Measurements from ENCODE around the gene RNF19B. TPM values are rescaled to one million over a fixed set of nuclear protein-coding genes. Genes with fewer than 3 reads are reported as not detected.
A peak's percentile ranks its signal among the peaks of the same experiment; 100 is the strongest.

Gene RNF19B
- polyA plus RNA-seq, 1 donor from 2014 or later = 2.6 TPM

DNA sequence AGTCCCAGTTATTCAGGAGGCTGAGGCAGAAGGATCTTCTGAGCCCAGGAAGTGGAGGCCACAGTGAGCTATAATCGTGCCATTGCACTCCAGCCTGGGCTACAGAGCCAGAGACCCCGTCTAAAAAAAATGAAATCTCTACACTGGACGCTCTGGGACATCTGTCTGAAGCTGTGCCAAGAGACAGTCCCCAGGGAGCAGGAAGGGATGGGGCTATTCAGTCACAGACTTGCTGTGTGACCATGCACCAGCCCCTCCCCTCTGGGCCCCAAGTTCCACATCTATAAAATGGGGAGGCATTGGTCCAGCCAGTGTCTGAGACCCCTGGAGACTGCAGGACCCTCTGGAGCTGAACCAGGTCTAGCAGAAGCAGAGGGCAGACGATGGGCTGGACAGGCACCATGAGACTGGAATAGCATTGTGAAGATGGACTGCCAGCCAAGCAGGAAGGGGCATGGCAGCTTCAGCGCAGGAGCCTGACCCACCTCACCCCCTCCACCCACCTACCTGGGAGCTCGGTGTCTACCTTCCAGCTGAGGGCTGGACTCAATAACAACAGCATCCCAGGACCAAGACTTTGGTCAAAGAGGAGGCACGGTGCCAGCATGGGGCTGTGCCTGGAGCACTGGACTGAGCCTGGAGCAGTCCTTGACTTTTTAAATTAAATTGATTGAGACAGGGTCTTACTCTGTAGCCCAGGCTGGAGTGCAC lies 64.9 kb downstream of the RNF19B start:
- peak overlapping the region in 2 of 4 donors; percentile 22 to 60 for H3K4me3 Mint-ChIP-seq
- peaks cover 0 to 7% (median 4%) of the 10 kb centered on the region in 3 donors for H3K4me1 Mint-ChIP-seq
- peaks cover 15% of the 10 kb centered on the region for H3K27me3 Mint-ChIP-seq
- peaks cover 3% of the 10 kb centered on the region for H3K36me3 Mint-ChIP-seq
- peaks cover 0 to 2% (median 0%) of the 10 kb centered on the region in 3 donors for H3K9me3 Mint-ChIP-seq
- H3K27ac Mint-ChIP-seq = peak overlapping the region in 1 of 3 donors; percentile 78

DNA sequence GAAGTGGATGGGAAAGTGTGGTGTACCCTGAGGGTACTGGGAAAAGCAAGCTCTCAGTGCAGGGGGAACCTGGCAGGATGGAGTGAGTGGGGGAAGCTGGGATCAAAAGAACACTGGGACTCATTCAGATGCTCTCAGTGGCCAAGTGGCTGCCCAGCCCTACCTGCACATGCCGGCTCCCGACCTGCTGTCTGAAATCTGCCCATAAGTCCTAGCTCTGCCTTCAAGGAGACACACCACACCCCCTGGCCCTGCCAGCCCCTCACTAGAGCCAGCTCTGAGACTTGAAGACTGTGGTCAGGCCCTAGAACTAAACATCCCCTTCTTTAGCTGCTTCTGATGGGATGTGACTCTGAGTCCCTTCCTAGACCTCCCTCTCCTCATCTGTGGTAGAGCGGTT lies 65.7 kb downstream of the RNF19B start:
- peaks cover 0 to 2% (median 0%) of the 10 kb centered on the region in 3 donors for H3K9me3 Mint-ChIP-seq
- H3K36me3 Mint-ChIP-seq = peaks cover 3% of the 10 kb centered on the region
- peaks cover 18% of the 10 kb centered on the region for H3K27me3 Mint-ChIP-seq
- no peak overlapping the region for H3K27ac Mint-ChIP-seq
- H3K4me1 Mint-ChIP-seq = peaks cover 0 to 7% (median 4%) of the 10 kb centered on the region in 3 donors
- no peak overlapping the region for H3K4me3 Mint-ChIP-seq

DNA sequence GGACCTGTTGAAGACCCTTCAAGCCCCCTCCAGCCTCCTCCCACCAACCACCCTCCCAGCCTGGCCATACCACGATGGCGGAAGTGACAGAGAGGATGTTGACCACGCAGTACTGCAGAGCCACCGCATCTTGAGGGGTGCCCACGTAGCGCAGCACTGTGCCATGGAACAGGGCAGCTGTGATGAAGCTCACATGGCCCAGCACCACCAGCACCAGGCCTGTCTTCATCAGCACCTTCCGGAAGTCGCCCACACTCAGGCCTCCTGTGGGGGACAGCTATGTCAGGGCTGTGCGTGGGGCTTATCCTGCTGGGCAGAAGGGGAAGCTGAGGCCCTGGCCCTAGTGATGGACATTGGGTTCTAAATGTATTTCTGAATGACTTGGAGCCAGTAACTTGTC lies 66.6 kb downstream of the RNF19B start:
- peaks cover 0 to 7% (median 2%) of the 10 kb centered on the region in 3 donors for H3K4me1 Mint-ChIP-seq
- no peak overlapping the region for H3K4me3 Mint-ChIP-seq
- no peak overlapping the region for H3K27ac Mint-ChIP-seq
- H3K9me3 Mint-ChIP-seq = peaks cover 0 to 2% (median 0%) of the 10 kb centered on the region in 3 donors
- H3K36me3 Mint-ChIP-seq = peaks cover 3% of the 10 kb centered on the region
- H3K27me3 Mint-ChIP-seq = peaks cover 23% of the 10 kb centered on the region

DNA sequence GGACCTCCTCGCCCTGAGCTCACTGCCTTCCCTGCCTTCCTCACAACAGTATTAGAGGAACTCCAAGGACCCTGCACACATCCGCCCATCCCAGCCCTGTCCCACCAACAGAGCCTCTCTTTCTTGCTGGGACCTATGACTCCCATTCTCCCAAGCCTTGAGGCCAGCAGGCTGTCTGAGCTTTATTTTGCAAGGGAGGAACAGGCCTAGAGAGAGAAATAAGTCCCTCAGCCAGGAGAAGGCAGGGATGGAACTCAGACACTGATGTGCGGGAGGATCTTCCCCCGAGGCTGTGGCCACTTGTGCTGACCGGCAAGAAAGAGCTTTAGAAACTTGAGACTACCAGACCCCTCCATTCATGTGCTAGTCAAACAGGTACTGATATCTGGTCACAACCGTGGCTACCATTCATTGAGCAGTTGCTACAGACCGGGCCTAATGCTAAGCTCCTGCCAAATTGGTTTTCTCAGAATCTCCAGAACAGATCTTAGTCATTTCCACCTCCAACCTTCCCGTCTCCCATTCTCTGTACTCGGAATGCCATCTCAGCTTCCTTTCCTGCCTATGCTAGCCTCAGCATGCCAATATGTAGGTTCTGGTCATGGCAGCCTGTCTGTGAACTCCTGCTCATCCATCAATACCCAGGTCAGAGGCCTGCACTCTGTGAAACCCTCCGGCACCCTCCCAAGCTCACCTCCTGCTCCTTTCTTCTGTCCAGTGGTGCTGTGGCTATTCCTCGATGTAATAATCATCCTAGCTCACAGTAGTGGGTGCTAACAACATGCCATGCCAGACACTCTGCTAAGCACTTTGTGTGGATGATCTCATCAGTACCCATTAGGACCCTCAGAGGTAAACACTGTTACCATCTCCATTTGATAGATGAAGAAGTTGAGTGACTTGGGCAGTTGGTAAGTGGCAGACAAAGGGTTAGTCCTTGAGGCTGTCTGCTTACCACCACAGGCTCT lies 67.2 kb downstream of the RNF19B start:
- peaks cover 4 to 8% (median 5%) of the 10 kb centered on the region in 3 donors for H3K4me1 Mint-ChIP-seq
- peaks cover 27% of the 10 kb centered on the region for H3K27me3 Mint-ChIP-seq

DNA sequence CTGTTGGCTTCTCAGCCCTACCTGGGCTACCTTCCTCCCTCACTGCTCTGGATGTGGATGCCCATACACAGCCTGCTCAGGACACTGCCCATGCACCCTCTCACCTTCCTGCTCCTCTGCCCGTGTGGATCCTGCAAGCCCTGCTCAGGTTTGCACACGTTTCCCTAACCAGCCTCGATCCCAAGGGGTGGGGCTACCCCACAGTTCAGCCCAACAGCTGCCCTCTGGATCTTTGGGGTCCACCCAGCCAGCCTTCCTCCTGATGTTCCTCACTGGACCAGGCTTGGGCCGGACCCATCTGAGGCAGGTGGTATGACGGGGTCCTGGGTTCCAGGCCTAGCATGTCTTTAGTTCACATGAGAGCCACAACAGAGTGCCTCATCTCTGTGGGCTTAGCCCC lies 68.2 kb downstream of the RNF19B start:
- Mint-ChIP-seq H3K4me3 (no peak overlapping the region), H3K4me1 (peaks cover 4 to 10% (median 6%) of the 10 kb centered on the region in 3 donors), H3K27ac (no peak overlapping the region), H3K27me3 (peaks cover 32% of the 10 kb centered on the region), H3K9me3 (no peaks in the 10 kb centered on the region), H3K36me3 (peaks cover 3% of the 10 kb centered on the region)

More for the DNA sequence above, 67.2 kb downstream of the RNF19B start:
- Mint-ChIP-seq H3K4me3 (peak overlapping the region in 1 of 4 donors; percentile 61), H3K27ac (no peak overlapping the region), H3K9me3 (peaks cover 0 to 2% (median 0%) of the 10 kb centered on the region in 3 donors), H3K36me3 (peaks cover 3% of the 10 kb centered on the region)

DNA sequence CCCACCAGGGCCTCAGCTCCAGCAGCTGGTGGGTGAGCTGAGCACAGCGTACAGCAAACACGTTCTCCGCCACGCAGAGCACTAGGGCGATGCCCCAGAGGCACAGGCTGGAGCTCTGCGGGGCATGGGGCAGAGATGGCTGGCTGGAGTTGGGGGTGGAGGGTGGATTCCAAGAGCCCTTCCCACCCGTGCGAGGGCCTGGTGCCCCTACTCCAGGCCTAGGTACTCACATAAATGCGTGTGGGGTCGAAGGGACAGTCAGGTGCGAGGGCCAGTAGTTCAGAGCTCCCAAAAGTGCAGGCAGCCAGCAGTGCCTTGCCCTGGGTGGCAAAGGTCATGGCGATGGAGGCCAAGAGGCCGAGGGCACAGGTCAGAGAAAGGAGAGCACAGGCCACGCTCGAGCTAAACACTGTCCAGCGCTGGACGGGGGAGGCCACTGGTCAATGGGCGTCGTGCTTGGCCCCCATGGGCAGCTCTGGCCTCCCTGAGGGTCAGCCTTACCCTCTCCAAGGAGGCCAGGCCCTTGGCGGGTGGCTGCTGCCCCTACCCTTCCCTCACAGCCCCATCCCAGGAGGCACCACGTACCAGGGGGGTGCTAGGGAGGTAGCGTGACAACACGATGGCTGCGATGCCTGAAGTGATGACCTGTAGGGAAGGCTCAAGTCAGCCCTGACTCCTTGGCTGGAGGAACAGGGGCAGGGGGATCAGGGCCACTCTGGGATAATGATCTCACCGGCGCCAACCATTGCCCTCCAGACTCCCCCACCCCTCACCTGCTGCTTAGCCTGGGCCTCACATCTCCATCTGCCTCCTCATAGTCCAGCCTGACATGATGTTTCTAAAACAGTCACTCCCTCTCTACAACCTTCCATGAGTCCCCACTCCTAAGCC lies 69.0 kb downstream of the RNF19B start:
- H3K4me1 Mint-ChIP-seq = peaks cover 4 to 9% (median 6%) of the 10 kb centered on the region in 3 donors
- H3K9me3 Mint-ChIP-seq = no peaks in the 10 kb centered on the region
- no peak overlapping the region for H3K4me3 Mint-ChIP-seq
- H3K36me3 Mint-ChIP-seq = peaks cover 3% of the 10 kb centered on the region
- no peak overlapping the region for H3K27ac Mint-ChIP-seq
- H3K27me3 Mint-ChIP-seq = peaks cover 31% of the 10 kb centered on the region

DNA sequence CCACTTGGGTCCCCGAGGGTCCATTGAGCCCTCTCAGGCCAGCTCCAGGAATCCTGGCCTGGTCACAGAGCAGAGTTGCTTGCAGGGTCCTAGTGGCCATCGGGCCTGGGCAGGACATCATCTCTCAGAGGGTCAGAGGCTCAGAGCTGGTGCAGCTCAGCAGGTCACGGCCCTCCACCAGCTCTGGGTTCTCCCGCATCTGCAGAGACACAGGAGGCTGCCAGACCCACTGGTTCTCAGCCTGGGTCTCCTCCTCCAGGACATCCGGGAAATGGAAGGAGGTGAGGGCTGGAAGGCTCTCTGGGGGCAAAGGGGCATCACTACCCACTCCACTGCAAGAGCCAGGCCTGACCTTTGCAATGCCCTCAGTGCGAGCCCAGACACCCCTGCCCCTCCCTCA lies 69.9 kb downstream of the RNF19B start:
- Mint-ChIP-seq H3K9me3 (no peaks in the 10 kb centered on the region), H3K4me3 (no peak overlapping the region), H3K36me3 (peaks cover 3% of the 10 kb centered on the region), H3K4me1 (peaks cover 4 to 7% (median 6%) of the 10 kb centered on the region in 3 donors), H3K27ac (no peak overlapping the region), H3K27me3 (peaks cover 38% of the 10 kb centered on the region)

DNA sequence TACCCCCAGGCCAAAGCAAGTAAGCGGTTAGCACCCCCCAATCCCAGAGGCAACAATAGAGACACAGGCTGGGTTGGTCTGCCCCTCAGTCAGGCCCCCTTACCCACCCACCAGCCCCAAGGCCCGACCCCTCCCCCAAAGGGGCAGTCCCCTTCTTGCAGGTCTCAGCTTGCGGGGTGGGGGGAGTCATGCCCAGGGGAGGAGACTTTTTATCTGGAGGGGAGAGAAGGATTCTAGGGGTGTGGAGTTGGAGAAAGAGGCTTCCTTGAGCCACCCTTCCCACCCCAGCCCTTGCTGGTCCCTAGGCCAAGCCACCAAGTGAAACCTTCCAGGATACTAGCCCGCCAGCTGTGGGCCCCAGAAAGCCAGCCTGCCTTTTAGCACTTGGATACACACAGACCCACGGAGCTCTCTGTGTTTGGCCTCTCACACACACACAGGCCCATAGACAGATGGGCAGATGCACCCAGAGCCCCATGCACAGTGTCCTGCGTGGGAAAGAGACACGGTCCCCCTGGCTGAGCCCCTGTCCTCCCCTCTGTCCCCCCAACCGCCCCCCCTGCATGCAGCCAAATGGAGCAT lies 70.5 kb downstream of the RNF19B start:
- H3K27me3 Mint-ChIP-seq = peaks cover 39% of the 10 kb centered on the region
- H3K4me3 Mint-ChIP-seq = peak overlapping the region in 2 of 4 donors; percentile 44 to 76
- H3K36me3 Mint-ChIP-seq = peaks cover 3% of the 10 kb centered on the region

DNA sequence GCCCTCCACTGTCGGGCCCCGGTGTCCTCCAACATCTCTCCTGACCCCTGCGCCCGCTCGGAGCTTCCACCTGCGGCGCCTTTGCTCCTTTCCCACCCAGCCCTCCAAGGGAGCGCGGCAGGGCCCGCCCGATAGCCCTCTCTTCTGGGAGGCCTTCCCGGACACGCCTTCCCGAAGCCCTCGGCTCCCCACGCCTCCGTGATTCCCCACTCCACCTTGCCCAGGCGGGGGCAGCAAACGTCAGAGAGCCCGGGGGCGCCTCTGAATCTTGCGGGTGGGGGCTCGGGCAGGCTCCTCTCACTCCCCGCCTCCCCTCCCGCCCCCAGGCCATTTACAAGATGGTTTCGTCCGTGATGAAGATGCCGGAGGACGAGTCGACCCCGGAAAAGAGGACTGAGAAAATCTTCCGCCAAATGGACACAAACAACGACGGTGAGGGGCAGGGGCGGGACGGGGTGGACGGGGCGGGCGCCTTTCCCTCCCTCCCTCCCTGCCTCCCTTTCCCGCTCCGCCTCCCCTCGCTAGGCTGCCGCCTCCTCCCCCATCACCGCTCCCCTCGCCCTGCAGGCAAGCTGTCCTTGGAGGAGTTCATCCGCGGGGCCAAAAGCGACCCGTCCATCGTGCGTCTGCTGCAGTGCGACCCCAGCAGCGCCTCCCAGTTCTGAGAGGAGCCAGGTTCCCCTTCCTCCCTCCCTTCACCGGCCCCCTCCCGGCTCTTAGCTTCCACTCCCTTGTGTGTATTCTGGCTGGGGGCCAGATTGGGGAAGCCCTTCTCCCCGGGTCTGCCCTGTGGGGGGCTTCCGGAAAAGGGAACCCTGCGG lies 71.2 kb downstream of the RNF19B start:
- Mint-ChIP-seq H3K9me3 (no peaks in the 10 kb centered on the region), H3K4me1 (peaks cover 4 to 7% (median 6%) of the 10 kb centered on the region in 3 donors), H3K27ac (no peak overlapping the region), H3K27me3 (peaks cover 42% of the 10 kb centered on the region), H3K36me3 (peaks cover 3% of the 10 kb centered on the region), H3K4me3 (peak overlapping the region in 3 of 4 donors; percentile 58 to 76 (median 60))

More for the DNA sequence above, 70.5 kb downstream of the RNF19B start:
- Mint-ChIP-seq H3K27ac (no peak overlapping the region), H3K9me3 (no peaks in the 10 kb centered on the region), H3K4me1 (peaks cover 4 to 7% (median 6%) of the 10 kb centered on the region in 3 donors)

DNA sequence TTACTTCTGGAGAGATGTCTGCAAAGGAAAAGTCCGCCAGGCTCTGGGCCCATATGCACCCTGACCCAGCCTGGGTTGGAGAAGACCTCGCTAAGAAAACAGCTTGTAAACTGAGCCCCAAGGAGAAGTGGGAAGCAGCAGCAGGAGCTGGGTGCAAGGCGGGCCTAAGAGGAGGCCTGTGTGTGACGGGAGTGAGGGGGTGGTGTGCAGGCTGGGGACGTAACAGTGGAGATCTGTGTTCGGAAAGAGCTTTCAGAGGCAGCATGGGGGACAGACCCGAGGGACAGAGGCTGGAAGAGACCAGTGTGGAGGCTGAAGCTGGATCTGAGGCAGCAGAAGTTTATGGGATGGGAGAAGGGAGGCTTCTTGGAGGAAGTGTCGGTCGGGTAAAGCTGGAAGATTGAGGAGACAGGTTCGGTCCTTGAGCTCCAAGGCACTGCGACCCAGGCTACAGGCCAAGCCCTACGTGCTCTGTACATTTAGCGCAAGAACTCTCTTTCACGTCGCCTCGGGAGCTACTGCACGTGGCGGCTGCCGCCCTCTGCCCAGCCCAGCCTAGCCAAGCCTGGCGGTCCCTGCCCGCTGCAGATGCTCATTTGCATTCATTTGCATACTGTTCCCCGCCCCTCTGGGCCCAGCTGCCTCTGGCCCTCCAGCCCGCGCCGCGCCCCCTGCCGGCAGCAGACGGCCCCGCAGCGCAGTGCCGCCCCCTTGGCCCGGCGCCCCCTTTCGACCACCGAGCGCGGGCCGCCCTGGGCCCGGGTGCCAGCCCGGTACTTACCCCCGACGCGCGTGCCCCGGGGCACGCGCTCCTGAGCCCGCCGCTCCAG lies 72.0 kb downstream of the RNF19B start:
- H3K9me3 Mint-ChIP-seq = no peaks in the 10 kb centered on the region
- peak overlapping the region; percentile 22 to 88 (median 69) for H3K4me3 Mint-ChIP-seq
- H3K36me3 Mint-ChIP-seq = peaks cover 3% of the 10 kb centered on the region
- H3K27ac Mint-ChIP-seq = peak overlapping the region in 1 of 3 donors; percentile 31
- H3K4me1 Mint-ChIP-seq = peaks cover 4 to 7% (median 6%) of the 10 kb centered on the region in 3 donors
- peaks cover 50% of the 10 kb centered on the region for H3K27me3 Mint-ChIP-seq

DNA sequence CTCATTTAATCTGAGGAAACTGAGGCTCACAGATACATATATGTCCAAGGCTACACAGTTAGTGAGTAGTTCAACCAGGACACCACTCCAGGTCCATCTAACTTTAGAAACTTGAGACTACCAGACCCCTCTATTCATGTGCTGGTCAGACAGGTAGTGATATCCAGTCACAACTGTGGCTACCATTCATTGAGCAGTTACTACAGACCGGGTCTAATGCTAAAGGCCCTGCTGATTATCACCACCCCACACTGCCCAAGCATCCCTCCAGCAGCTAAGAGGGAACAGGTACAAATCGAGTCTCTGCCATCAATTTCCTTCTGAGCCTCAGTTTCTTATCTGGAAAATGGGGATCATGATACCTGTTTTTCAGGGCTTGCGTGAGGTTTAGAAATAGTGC lies 73.0 kb downstream of the RNF19B start:
- Mint-ChIP-seq H3K27me3 (peaks cover 58% of the 10 kb centered on the region), H3K4me3 (peak overlapping the region in 1 of 4 donors; percentile 61), H3K4me1 (peaks cover 6 to 7% (median 6%) of the 10 kb centered on the region in 3 donors), H3K36me3 (peaks cover 5% of the 10 kb centered on the region), H3K27ac (no peak overlapping the region), H3K9me3 (no peaks in the 10 kb centered on the region)

DNA sequence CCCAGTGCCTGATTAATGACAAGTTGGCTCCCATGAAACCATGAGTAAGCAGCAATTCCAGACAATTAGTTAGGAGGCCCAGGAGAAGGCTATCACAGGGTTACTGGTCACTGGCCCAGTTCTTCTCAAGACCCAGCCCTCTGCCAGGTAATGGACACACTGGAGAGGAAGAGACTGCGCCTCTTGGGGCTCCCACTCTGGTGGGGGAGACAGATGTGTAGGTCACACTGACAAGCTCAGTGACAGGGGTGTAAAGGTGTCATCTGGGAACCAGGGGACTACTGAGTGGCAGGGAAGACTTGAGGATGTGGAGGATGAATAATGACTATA lies 73.4 kb downstream of the RNF19B start:
- H3K9me3 Mint-ChIP-seq = no peaks in the 10 kb centered on the region
- no peak overlapping the region for H3K27ac Mint-ChIP-seq
- peaks cover 3% of the 10 kb centered on the region for H3K36me3 Mint-ChIP-seq
- peaks cover 59% of the 10 kb centered on the region for H3K27me3 Mint-ChIP-seq
- peaks cover 6 to 7% (median 6%) of the 10 kb centered on the region in 3 donors for H3K4me1 Mint-ChIP-seq
- peak overlapping the region in 1 of 4 donors; percentile 61 for H3K4me3 Mint-ChIP-seq
